Endothelial cell (in vitro differentiated cells): ENCODE measurements around the gene EXOC6. TPM values are rescaled to one million over a fixed set of nuclear protein-coding genes. Genes with fewer than 3 reads are reported as not detected.

Experiments used
- DNase-seq: peaks from one replicate; pipeline ENCODE4 v3.0.0; 2021; ENCODE audit warnings: low spot score
- H3K27ac Mint-ChIP-seq: one replicate; pipeline ENCODE4 v1.8.0; 2021; ENCODE audit warnings: mixed read lengths, inconsistent platforms; ENCODE audit not compliant: unreplicated experiment
- H3K27me3 Mint-ChIP-seq: one replicate; pipeline ENCODE4 v1.8.0; 2021; ENCODE audit warnings: mild to moderate bottlenecking, moderate library complexity, mixed read lengths, inconsistent platforms; ENCODE audit not compliant: unreplicated experiment
- H3K36me3 Mint-ChIP-seq: one replicate; pipeline ENCODE4 v1.8.0; 2021; ENCODE audit warnings: mild to moderate bottlenecking, low read depth, mixed read lengths, inconsistent platforms; ENCODE audit not compliant: unreplicated experiment
- H3K4me1 Mint-ChIP-seq: one replicate; pipeline ENCODE4 v1.8.0; 2021; ENCODE audit warnings: mild to moderate bottlenecking, mixed read lengths, inconsistent platforms; ENCODE audit not compliant: unreplicated experiment
- H3K4me3 Mint-ChIP-seq: one replicate; pipeline ENCODE4 v1.8.0; 2021; ENCODE audit warnings: mild to moderate bottlenecking, mixed read lengths, inconsistent platforms; ENCODE audit not compliant: unreplicated experiment
- H3K9me3 Mint-ChIP-seq: one replicate; pipeline ENCODE4 v1.8.0; 2021; ENCODE audit warnings: mixed read lengths, inconsistent platforms; ENCODE audit not compliant: unreplicated experiment
- CTCF ChIP-seq: fragments of 200-600 bp; sonication (generic); IDR thresholded peaks from one replicate; pipeline ENCODE4 v1.5.0; 2021; ENCODE audit warnings: antibody characterized with exemption; ENCODE audit not compliant: unreplicated experiment
- total RNA-seq: library from RNA; stranded (reverse); fragmentation: NEBNext Ultra II Directional; extraction: Animal tissue kit (Norgen Biotek cat#: 25700); gene quantifications from one replicate; pipeline ENCODE4 v1.2.1, GENCODE V29; 2021; ENCODE audit not compliant: unreplicated experiment

Gene EXOC6
- total RNA-seq, 1 donor from 2014 or later: 28.5 TPM

GRCh38 chr10:93077860-93078337 lies 229.6 kb downstream of the EXOC6 start:
- Mint-ChIP-seq H3K4me1 (peaks cover 30% of the 10 kb centered on the region), H3K36me3 (peaks cover 3% of the 10 kb centered on the region), H3K27me3 (peaks cover 20% of the 10 kb centered on the region), H3K4me3 (no peak overlapping the region), H3K27ac (no peak overlapping the region), H3K9me3 (no peaks in the 10 kb centered on the region)
- no peak for DNase-seq
- TF ChIP-seq CTCF: no peak

- Mint-ChIP-seq H3K4me1 (peaks cover 34% of the 10 kb centered on the region), H3K4me3 (no peak overlapping the region), H3K9me3 (no peaks in the 10 kb centered on the region), H3K36me3 (no peaks in the 10 kb centered on the region), H3K27me3 (peaks cover 16% of the 10 kb centered on the region), H3K27ac (no peak overlapping the region)
- TF ChIP-seq CTCF: no peak
- no peak for DNase-seq
These were observed 231.5 kb downstream of the EXOC6 start for GRCh38 chr10:93079663-93080349.

GRCh38 chr10:93080350-93081046 lies 232.2 kb downstream of the EXOC6 start:
- peak; percentile 70 for DNase-seq
- Mint-ChIP-seq H3K36me3 (no peaks in the 10 kb centered on the region), H3K27ac (no peak overlapping the region), H3K9me3 (no peaks in the 10 kb centered on the region), H3K4me3 (no peak overlapping the region), H3K27me3 (peaks cover 11% of the 10 kb centered on the region), H3K4me1 (peaks cover 31% of the 10 kb centered on the region)
- TF ChIP-seq CTCF: peak; percentile 98

DNA sequence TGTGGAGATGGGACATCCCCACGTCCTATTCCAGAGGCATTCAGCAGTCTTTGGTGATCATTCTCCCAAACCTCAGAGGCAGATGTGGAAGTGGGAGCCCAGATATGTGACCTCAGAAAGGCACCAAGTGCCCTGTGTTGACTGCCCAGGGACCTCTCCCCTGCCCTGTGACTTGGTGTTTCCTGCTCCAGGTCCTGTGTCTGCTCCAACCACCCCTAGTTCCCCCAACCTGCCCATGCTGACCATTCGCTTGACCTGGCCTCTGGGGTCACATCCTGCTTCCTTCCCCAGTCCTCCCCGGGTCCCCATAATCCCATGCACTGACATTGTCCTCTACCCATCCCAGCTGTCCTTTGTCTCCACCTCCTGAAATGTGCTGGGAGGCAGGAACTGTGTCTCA lies 233.0 kb downstream of the EXOC6 start:
- Mint-ChIP-seq H3K4me1 (peaks cover 28% of the 10 kb centered on the region), H3K36me3 (no peaks in the 10 kb centered on the region), H3K9me3 (no peaks in the 10 kb centered on the region), H3K4me3 (no peak overlapping the region), H3K27ac (no peak overlapping the region), H3K27me3 (peaks cover 6% of the 10 kb centered on the region)
- TF ChIP-seq CTCF: no peak
- DNase-seq: no peak

GRCh38 chr10:93081834-93082233 lies 233.5 kb downstream of the EXOC6 start:
- DNase-seq: no peak
- H3K9me3 Mint-ChIP-seq: no peaks in the 10 kb centered on the region
- no peak overlapping the region for H3K27ac Mint-ChIP-seq
- H3K4me3 Mint-ChIP-seq: no peak overlapping the region
- H3K27me3 Mint-ChIP-seq: peaks cover 6% of the 10 kb centered on the region
- TF ChIP-seq CTCF: no peak
- H3K36me3 Mint-ChIP-seq: no peaks in the 10 kb centered on the region
- H3K4me1 Mint-ChIP-seq: peaks cover 28% of the 10 kb centered on the region
